Activated CD4-positive, alpha-beta T cell treated with anti-CD3 and anti-CD28 coated beads for 36 hours (primary cell): ENCODE data around the gene CNN2. TPM values are rescaled to one million over a fixed set of nuclear protein-coding genes. Genes with fewer than 3 reads are reported as not detected.

Experiments
- ATAC-seq: fragments of 200-7000 bp; cut with Tn5 transposase; one replicate; pipeline ENCODE4 v1.10.0; 2021; ENCODE audit warnings: mild to moderate bottlenecking, moderate library complexity
- CTCF ChIA-PET: fragments of 350-600 bp; sonication (Branson Sonifier 250); formaldehyde crosslinking; loops from one replicate; lab custom pipeline; 2021; ENCODE audit warnings: antibody characterized with exemption; lab: Charles Lee
- POLR2A ChIA-PET: fragments of 350-600 bp; sonication (Branson Sonifier 250); formaldehyde crosslinking; loops from one replicate; lab custom pipeline; 2021; ENCODE audit warnings: antibody characterized with exemption, inconsistent platforms; lab: Charles Lee
- DNase-seq: peaks from one replicate; pipeline ENCODE4 v3.0.0-alpha.2; 2020
- H3K27ac Mint-ChIP-seq: one replicate; pipeline ENCODE4 v1.8.0; 2021; ENCODE audit warnings: mixed read lengths
- H3K27me3 Mint-ChIP-seq: one replicate; pipeline ENCODE4 v1.8.0; 2021; ENCODE audit warnings: mixed read lengths
- H3K36me3 Mint-ChIP-seq: one replicate; pipeline ENCODE4 v1.8.0; 2021; ENCODE audit warnings: low read depth, mixed read lengths
- H3K4me1 Mint-ChIP-seq: one replicate; pipeline ENCODE4 v1.8.0; 2021; ENCODE audit warnings: mixed read lengths
- H3K4me3 Mint-ChIP-seq: one replicate; pipeline ENCODE4 v1.8.0; 2021; ENCODE audit warnings: mild to moderate bottlenecking, moderate library complexity, mixed read lengths
- H3K9me3 Mint-ChIP-seq: one replicate; pipeline ENCODE4 v1.8.0; 2021; ENCODE audit warnings: low read depth, mixed read lengths
- intact Hi-C, 2 experiments: fragments of 100-400 bp; cut with DNase I in 1 of 2; cut with micrococcal nuclease in 1 of 2; formaldehyde crosslinking; loops; one replicate each; pipeline versions ENCODE4 v1.14.2 to v1.15.1; 2022 to 2024; cut with DNase I, micrococcal nuclease
- total RNA-seq, 2 experiments: library from RNA; stranded (reverse); gene quantifications; one replicate each; pipeline ENCODE4 v1.2.3, GENCODE V29; 2021

Gene CNN2
- total RNA-seq, 2 experiments from 2014 or later, result 108 to 130 TPM

DNA sequence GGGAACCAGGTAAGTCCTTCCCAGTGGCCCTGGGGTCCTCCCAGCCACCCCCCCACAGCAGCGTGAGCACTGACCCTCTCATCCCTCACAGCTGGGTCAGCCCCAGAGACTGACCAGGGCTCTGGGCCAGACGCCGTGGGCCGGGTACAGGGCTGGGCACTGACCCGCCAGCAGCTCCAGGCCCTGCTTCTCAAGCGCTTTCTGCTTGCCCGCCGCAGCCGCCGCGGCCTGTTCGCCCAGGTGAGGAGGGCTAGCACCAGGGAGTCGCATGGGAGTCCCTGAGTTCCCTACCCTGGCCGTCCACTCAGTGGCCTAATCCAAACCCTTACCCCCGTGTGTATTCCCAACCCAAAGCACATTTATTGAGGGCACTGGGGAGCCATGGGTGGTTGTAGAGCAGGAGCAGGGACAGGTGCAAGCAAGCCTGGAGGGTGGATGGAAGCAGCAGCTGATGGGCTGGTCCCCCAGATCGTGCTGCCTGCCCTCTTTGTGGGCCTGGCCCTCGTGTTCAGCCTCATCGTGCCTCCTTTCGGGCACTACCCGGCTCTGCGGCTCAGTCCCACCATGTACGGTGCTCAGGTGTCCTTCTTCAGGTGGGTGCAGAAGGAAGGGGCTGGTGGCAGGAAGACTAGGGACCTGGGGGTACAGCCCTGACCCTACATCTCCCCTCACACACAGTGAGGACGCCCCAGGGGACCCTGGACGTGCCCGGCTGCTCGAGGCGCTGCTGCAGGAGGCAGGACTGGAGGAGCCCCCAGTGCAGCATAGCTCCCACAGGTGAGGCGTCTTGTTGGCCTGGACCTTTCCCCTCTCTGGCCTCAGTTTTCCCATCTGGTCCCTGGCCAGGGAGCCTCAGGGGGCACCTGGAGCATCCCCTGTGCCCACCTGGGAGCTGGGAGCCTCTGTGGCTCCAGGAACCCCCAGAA, 28.0 kb downstream of the CNN2 start:
- Mint-ChIP-seq H3K27me3 (no peaks in the 10 kb centered on the region), H3K27ac (no peak overlapping the region), H3K36me3 (peaks cover 21% of the 10 kb centered on the region), H3K9me3 (peaks cover 8% of the 10 kb centered on the region), H3K4me3 (no peak overlapping the region), H3K4me1 (peaks cover 12% of the 10 kb centered on the region)
- ChIA-PET POLR2A (no interaction called here), CTCF (interaction anchor here (0.7 to 0.8 kb wide), 2 partner anchors 9 to 63 kb away, joined by 3 read pairs; no protein-coding TSS in a partner anchor)
- intact Hi-C loops, result no loop called here
- no peak for DNase-seq
- ATAC-seq, result no peak

DNA sequence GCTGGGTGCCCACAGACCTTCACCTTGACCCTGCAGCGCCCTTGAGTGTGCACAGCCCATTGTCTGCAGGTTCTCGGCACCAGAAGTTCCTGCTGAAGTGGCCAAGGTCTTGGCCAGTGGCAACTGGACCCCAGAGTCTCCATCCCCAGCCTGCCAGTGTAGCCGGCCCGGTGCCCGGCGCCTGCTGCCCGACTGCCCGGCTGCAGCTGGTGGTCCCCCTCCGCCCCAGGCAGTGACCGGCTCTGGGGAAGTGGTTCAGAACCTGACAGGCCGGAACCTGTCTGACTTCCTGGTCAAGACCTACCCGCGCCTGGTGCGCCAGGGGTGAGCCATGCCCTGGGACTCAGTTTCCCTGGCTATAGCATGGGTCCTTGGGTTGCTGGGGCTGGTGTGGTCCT, 28.6 kb downstream of the CNN2 start:
- ChIA-PET POLR2A (interaction anchor here (0.7 kb wide), 1 partner anchor 33 kb away, joined by 3 read pairs; no protein-coding TSS in a partner anchor), CTCF (interaction anchor here (0.8 kb wide), 1 partner anchor 10 kb away, joined by 3 read pairs; no protein-coding TSS in a partner anchor)
- peaks cover 12% of the 10 kb centered on the region for H3K4me1 Mint-ChIP-seq
- no peak for DNase-seq
- no peak for ATAC-seq
- H3K36me3 Mint-ChIP-seq, result peaks cover 21% of the 10 kb centered on the region
- no peak overlapping the region for H3K27ac Mint-ChIP-seq
- H3K27me3 Mint-ChIP-seq, result no peaks in the 10 kb centered on the region
- H3K9me3 Mint-ChIP-seq, result peaks cover 8% of the 10 kb centered on the region
- intact Hi-C loops, result no loop called here
- no peak overlapping the region for H3K4me3 Mint-ChIP-seq

DNA sequence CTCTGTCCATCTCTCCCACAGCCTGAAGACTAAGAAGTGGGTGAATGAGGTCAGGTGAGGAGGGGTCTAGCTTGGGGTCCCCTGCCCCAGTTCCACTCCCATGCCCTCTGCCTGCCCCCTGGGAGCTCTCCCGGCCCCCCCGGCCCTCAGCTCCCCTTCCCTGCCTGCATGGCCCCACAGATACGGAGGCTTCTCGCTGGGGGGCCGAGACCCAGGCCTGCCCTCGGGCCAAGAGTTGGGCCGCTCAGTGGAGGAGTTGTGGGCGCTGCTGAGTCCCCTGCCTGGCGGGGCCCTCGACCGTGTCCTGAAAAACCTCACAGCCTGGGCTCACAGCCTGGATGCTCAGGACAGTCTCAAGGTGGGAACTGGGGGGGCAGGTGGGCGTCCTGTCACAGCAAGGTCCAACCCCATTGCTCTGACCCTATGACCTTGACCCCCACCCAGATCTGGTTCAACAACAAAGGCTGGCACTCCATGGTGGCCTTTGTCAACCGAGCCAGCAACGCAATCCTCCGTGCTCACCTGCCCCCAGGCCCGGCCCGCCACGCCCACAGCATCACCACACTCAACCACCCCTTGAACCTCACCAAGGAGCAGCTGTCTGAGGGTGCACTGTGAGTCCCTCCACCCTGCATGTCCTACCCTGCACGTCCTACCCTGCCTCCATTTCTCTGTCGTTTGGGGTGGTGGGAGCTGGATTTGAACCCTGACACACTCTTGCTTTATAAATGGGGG, 29.6 kb downstream of the CNN2 start:
- ChIA-PET POLR2A (interaction anchor here (0.7 kb wide), 1 partner anchor 32 kb away, joined by 3 read pairs; no protein-coding TSS in a partner anchor), CTCF (interaction anchor here (0.6 to 0.7 kb wide), 2 partner anchors 27 to 133 kb away, joined by 3 to 4 read pairs; no protein-coding TSS in a partner anchor)
- Mint-ChIP-seq H3K27ac (no peak overlapping the region), H3K4me3 (no peak overlapping the region), H3K9me3 (peaks cover 8% of the 10 kb centered on the region), H3K4me1 (peaks cover 12% of the 10 kb centered on the region), H3K36me3 (peaks cover 21% of the 10 kb centered on the region), H3K27me3 (no peaks in the 10 kb centered on the region)
- intact Hi-C loops, result no loop called here
- no peak for ATAC-seq
- no peak for DNase-seq

DNA sequence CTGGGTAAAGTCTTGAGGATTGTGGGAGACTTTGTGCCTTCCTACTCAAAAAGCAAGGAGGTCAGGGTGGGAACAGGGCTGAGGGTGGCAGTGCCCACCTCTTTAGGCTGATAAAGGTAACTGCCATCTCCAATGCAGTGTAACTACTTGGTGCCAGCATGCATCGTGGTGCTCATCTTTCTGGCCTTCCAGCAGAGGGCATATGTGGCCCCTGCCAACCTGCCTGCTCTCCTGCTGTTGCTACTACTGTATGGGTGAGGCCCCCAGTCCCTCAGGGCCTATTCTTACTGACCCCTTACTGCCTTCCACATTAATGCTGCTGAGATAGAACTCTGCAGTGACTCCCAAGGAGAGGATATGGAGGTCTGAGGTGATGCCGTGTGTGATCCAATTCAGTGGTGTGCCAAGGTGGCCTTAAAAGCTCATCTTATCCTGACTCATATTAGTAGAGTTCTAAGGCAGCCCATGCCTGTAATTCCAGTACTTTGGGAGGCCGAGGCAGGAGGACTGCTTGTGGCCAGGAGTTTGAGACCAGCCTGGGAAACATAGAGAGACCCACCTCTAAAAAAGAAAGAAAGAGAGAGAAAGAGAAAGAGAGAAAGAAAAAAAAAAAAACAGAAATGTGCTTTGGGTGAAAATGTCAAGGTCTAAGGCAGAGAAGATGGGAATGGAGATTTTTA, 30.9 kb downstream of the CNN2 start:
- no peaks in the 10 kb centered on the region for H3K27me3 Mint-ChIP-seq
- ATAC-seq (peak; percentile 68), DNase-seq (peak; percentile 56)
- intact Hi-C loops, result no loop called here
- H3K27ac Mint-ChIP-seq, result no peak overlapping the region
- ChIA-PET POLR2A (interaction anchor here (0.6 to 1.3 kb wide), 2 partner anchors 27 to 36 kb away, joined by 3 read pairs; partner anchors contain the start of gene RNU6-2), CTCF (interaction anchor here (0.7 kb wide), 1 partner anchor 16 kb away, joined by 6 read pairs; no protein-coding TSS in a partner anchor)
- no peak overlapping the region for H3K4me3 Mint-ChIP-seq
- H3K36me3 Mint-ChIP-seq, result peaks cover 21% of the 10 kb centered on the region
- H3K9me3 Mint-ChIP-seq, result peaks cover 8% of the 10 kb centered on the region
- H3K4me1 Mint-ChIP-seq, result peaks cover 12% of the 10 kb centered on the region

DNA sequence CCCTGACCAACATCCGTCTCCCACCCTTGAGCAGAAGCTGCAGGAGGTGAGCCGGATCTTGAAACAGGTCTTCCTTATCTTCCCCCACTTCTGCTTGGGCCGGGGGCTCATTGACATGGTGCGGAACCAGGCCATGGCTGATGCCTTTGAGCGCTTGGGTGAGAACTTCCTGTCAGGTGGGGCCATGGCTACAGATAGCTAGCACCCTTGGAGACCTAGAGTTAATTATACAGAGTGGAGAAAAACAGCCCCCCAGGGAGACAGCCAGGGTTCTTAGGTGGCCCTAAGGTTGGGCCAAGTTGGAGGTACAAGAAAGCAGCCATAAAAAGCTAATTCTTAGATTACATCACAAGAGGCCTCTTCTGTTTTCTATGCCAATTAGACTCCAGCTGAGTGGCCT, 31.7 kb downstream of the CNN2 start:
- intact Hi-C loops, result no loop called here

DNA sequence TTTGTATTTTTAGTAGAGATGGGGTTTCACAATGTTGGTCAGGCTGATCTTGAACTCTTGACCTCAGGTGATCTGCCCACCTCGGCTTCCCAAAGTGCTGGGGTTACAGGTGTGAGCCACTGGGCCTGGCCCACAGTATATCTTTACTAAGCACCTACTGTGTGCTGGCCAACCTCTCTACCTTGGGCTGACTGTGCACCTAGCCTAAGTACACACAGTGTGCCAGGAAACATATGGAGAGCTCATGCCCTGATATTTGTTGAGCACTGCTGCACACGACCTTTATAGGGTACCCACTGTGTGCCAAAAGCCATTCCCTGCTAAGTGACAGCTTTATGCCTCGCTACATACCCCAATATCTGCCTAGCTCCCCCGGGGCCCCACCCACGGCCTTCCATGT, 34.3 kb downstream of the CNN2 start:
- DNase-seq (no peak), ATAC-seq (no peak)
- H3K36me3 Mint-ChIP-seq, result peaks cover 21% of the 10 kb centered on the region
- no peaks in the 10 kb centered on the region for H3K27me3 Mint-ChIP-seq
- intact Hi-C loops, result loop anchor here in 1 of 2 experiments (10.0 kb wide), 1 partner anchor 794 kb away; no protein-coding TSS in a partner anchor
- H3K4me3 Mint-ChIP-seq, result no peak overlapping the region
- H3K9me3 Mint-ChIP-seq, result peaks cover 8% of the 10 kb centered on the region
- CTCF ChIA-PET, result interaction anchor here (1.2 kb wide), 1 partner anchor 183 kb away, joined by 3 read pairs; no protein-coding TSS in a partner anchor
- POLR2A ChIA-PET, result no interaction called here
- peaks cover 29% of the 10 kb centered on the region for H3K4me1 Mint-ChIP-seq
- H3K27ac Mint-ChIP-seq, result no peak overlapping the region

More for the DNA sequence above, 31.7 kb downstream of the CNN2 start:
- Mint-ChIP-seq H3K4me3 (no peak overlapping the region), H3K9me3 (peaks cover 8% of the 10 kb centered on the region), H3K36me3 (peaks cover 21% of the 10 kb centered on the region), H3K27me3 (no peaks in the 10 kb centered on the region), H3K4me1 (peaks cover 12% of the 10 kb centered on the region), H3K27ac (peak overlapping the region; percentile 13)
- ChIA-PET CTCF (interaction anchor here (0.6 to 0.7 kb wide), 2 partner anchors 17 to 32 kb away, joined by 3 to 6 read pairs; no protein-coding TSS in a partner anchor), POLR2A (interaction anchor here (1.3 kb wide), 1 partner anchor 37 kb away, joined by 3 read pairs; the partner anchor contains the start of gene RNU6-2)
- DNase-seq, result no peak
- ATAC-seq, result no peak

DNA sequence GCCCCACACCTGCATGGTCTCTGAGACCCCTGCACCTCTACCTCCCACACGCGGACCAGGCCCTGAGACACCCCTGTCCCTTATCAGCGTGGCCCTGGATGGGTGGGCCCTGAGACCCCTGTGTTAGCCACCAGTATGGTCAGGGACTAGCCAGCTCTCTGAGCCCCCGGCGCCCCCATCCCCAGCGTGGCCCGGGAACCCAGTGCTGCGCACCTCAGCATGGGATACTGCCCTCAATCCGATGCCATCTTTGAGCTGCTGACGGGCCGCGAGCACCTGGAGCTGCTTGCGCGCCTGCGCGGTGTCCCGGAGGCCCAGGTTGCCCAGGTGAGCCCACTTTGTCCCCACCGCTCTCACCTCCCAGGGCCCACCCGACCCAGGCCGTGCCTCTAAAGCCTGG, 35.6 kb downstream of the CNN2 start:
- peaks cover 10% of the 10 kb centered on the region for H3K36me3 Mint-ChIP-seq
- CTCF ChIA-PET, result no interaction called here
- H3K9me3 Mint-ChIP-seq, result peaks cover 3% of the 10 kb centered on the region
- H3K27ac Mint-ChIP-seq, result no peak overlapping the region
- intact Hi-C loops, result loop anchor here in 1 of 2 experiments (1.0 to 10.0 kb wide), 3 partner anchors 20 to 793 kb away; no protein-coding TSS in a partner anchor
- POLR2A ChIA-PET, result no interaction called here
- DNase-seq (no peak), ATAC-seq (no peak)
- H3K4me1 Mint-ChIP-seq, result peaks cover 30% of the 10 kb centered on the region
- H3K4me3 Mint-ChIP-seq, result no peak overlapping the region
- H3K27me3 Mint-ChIP-seq, result no peaks in the 10 kb centered on the region

DNA sequence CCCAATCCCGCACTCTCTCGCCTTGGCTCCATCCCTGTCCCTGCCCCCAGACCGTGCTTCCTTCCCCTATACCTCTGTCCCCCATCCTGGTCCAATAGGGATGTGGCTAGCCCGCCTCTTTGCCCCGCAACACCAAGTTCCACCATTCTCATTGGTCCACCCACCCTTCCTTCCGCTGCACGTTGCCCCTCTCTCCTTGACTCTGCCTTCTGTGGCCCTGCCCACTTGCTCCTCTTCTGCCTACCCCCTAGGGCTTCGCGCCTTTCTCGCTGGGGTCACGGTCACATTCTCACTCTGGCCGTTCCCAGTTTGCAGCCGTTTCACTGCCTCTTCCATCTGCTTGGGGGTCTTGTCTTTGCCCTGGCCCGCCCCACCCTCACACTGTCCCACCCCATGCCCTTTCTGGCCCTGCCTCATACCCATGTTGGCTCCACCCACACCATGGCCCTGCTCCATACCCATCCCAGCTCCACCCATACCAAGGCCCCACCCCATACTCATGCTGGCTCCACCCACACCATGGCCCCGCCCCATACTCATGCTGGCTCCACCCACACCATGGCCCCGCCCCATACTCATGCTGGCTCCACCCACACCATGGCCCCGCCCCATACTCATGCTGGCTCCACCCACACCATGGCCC, 36.1 kb downstream of the CNN2 start:
- H3K27ac Mint-ChIP-seq, result no peak overlapping the region
- DNase-seq (no peak), ATAC-seq (peak; percentile 25)
- H3K27me3 Mint-ChIP-seq, result no peaks in the 10 kb centered on the region
- H3K4me3 Mint-ChIP-seq, result no peak overlapping the region
- CTCF ChIA-PET, result interaction anchor here (0.5 kb wide), 1 partner anchor 24 kb away, joined by 3 read pairs; no protein-coding TSS in a partner anchor
- peaks cover under 1% of the 10 kb centered on the region for H3K9me3 Mint-ChIP-seq
- POLR2A ChIA-PET, result no interaction called here
- H3K4me1 Mint-ChIP-seq, result peaks cover 27% of the 10 kb centered on the region
- intact Hi-C loops, result loop anchor here in 1 of 2 experiments (1.0 to 10.0 kb wide), 4 partner anchors 20 to 792 kb away; no protein-coding TSS in a partner anchor
- H3K36me3 Mint-ChIP-seq, result peaks cover 5% of the 10 kb centered on the region

- ChIA-PET POLR2A (no interaction called here), CTCF (interaction anchor here (0.5 to 1.2 kb wide), 2 partner anchors 23 to 24 kb away, joined by 3 to 4 read pairs; partner anchors contain the start of gene ABCA7)
- Mint-ChIP-seq H3K4me1 (peaks cover 21% of the 10 kb centered on the region), H3K27me3 (no peaks in the 10 kb centered on the region), H3K36me3 (no peaks in the 10 kb centered on the region), H3K27ac (no peak overlapping the region), H3K4me3 (no peak overlapping the region), H3K9me3 (no peaks in the 10 kb centered on the region)
- intact Hi-C loops, result loop anchor here in 1 of 2 experiments (1.0 to 10.0 kb wide), 2 partner anchors 201 to 792 kb away; no protein-coding TSS in a partner anchor
- ATAC-seq, result peak; percentile 28
- DNase-seq, result peak; percentile 84
These were observed 36.9 kb downstream of the CNN2 start for GRCh38 chr19:1063030-1063908.
